Liver (tissue), 9 donors: ENCODE measurements around the gene EPS8. TPM values are rescaled to one million over a fixed set of nuclear protein-coding genes. Genes with fewer than 3 reads are reported as not detected.

Experiments used
- DNase-seq: peaks from one replicate; pipeline ENCODE4 v3.0.0-alpha.2; 2017; ENCODE audit warnings: low spot score
- H3K27ac ChIP-seq, 2 donors: one replicate each; pipeline ENCODE4 v1.7.0; 2013; ENCODE audit warnings: inconsistent platforms in 2 of 2, low read length in 2 of 2, control low read depth in 1 of 2, low read depth in 1 of 2, mild to moderate bottlenecking in 1 of 2
- H3K27me3 ChIP-seq, 4 donors: one replicate each; pipeline versions ENCODE4 v1.6.1 to v1.7.0; 2013; ENCODE audit warnings: low read length in 3 of 4, inconsistent platforms in 1 of 4, mild to moderate bottlenecking in 1 of 4, moderate library complexity in 1 of 4; ENCODE audit not compliant: control insufficient read depth in 4 of 4, insufficient read depth in 4 of 4
- H3K36me3 ChIP-seq, 4 donors: one replicate each; pipeline versions ENCODE4 v1.6.1 to v1.7.0; 2013; ENCODE audit warnings: low read length in 3 of 4, mild to moderate bottlenecking in 3 of 4, low read depth in 1 of 4, moderate library complexity in 1 of 4; ENCODE audit not compliant: control insufficient read depth in 4 of 4, insufficient read depth in 3 of 4
- H3K4me1 ChIP-seq, 4 donors: one replicate each; pipeline versions ENCODE4 v1.6.1 to v1.7.0; 2013; ENCODE audit warnings: low read length in 3 of 4, mild to moderate bottlenecking in 3 of 4, moderate library complexity in 1 of 4; ENCODE audit not compliant: control insufficient read depth in 4 of 4, insufficient read depth in 4 of 4
- H3K4me3 ChIP-seq, 3 donors: one replicate each; pipeline versions ENCODE4 v1.6.1 to v1.7.0; 2013; ENCODE audit warnings: low read length in 3 of 3, control low read depth in 1 of 3, low read depth in 1 of 3, mild to moderate bottlenecking in 1 of 3
- H3K9ac ChIP-seq, 2 donors: one replicate each; pipeline ENCODE4 v1.7.0; 2013; ENCODE audit warnings: low read length in 2 of 2, mild to moderate bottlenecking in 2 of 2, moderate library complexity in 2 of 2, control low read depth in 1 of 2, low read depth in 1 of 2
- H3K9me3 ChIP-seq, 4 donors: one replicate each; pipeline versions ENCODE4 v1.6.1 to v1.7.0; 2013; ENCODE audit warnings: low read length in 3 of 4; ENCODE audit not compliant: control insufficient read depth in 4 of 4
- EGR1 ChIP-seq, 2 donors: IDR thresholded peaks; 2 replicates each; pipeline ENCODE4 v1.6.1; 2016 to 2018; ENCODE audit warnings: antibody characterized with exemption in 2 of 2, low read depth in 2 of 2
- FOXA1 ChIP-seq: IDR thresholded peaks from 2 replicates; pipeline ENCODE4 v1.6.1; 2016; ENCODE audit warnings: antibody characterized with exemption
- FOXA2 ChIP-seq: IDR thresholded peaks from 2 replicates; pipeline ENCODE4 v1.6.1; 2016; ENCODE audit warnings: antibody characterized with exemption
- GABPA ChIP-seq, 2 donors: IDR thresholded peaks in 1 of 2; conservative IDR thresholded peaks in 1 of 2; 2 replicates each; pipeline ENCODE4 v1.6.1; 2016; ENCODE audit warnings: antibody characterized with exemption in 2 of 2, mild to moderate bottlenecking in 1 of 2, moderate library complexity in 1 of 2
- HNF4A ChIP-seq, 2 donors: conservative IDR thresholded peaks; 2 replicates each; pipeline ENCODE4 v1.6.1; 2016; ENCODE audit warnings: antibody characterized with exemption in 2 of 2, mild to moderate bottlenecking in 2 of 2
- JUND ChIP-seq, 2 donors: IDR thresholded peaks; 2 replicates each; pipeline ENCODE4 v1.6.1; 2016; ENCODE audit warnings: antibody characterized with exemption in 2 of 2
- NR2F2 ChIP-seq: IDR thresholded peaks from 2 replicates; pipeline ENCODE4 v1.6.1; 2016; ENCODE audit warnings: antibody characterized with exemption
- RAD21 ChIP-seq, 2 donors: IDR thresholded peaks; 2 replicates each; pipeline ENCODE4 v1.6.1; 2016; ENCODE audit warnings: antibody characterized with exemption in 2 of 2, mild to moderate bottlenecking in 2 of 2
- REST ChIP-seq: IDR thresholded peaks from 2 replicates; pipeline ENCODE4 v1.6.1; 2016; ENCODE audit warnings: antibody characterized with exemption, mild to moderate bottlenecking
- RXRA ChIP-seq, 2 donors: IDR thresholded peaks; 2 replicates each; pipeline ENCODE4 v1.6.1; 2017 to 2018; ENCODE audit warnings: antibody characterized with exemption in 2 of 2, mild to moderate bottlenecking in 1 of 2
- SP1 ChIP-seq: IDR thresholded peaks from 2 replicates; pipeline ENCODE4 v1.6.1; 2018; ENCODE audit warnings: antibody characterized with exemption, mild to moderate bottlenecking
- TAF1 ChIP-seq: conservative IDR thresholded peaks from 2 replicates; pipeline ENCODE4 v1.6.1; 2016; ENCODE audit warnings: antibody characterized with exemption, mild to moderate bottlenecking
- YY1 ChIP-seq: IDR thresholded peaks from 2 replicates; pipeline ENCODE4 v1.6.1; 2016; ENCODE audit warnings: antibody characterized with exemption, mild to moderate bottlenecking
- ZBTB33 ChIP-seq: IDR thresholded peaks from 2 replicates; pipeline ENCODE4 v1.6.1; 2016; ENCODE audit warnings: antibody characterized with exemption
- WGBS: extraction: QIAGEN DNeasy Blood & Tissue Kit; methylation state at CpG from one replicate; pipeline ENCODE4 v1.1.7; 2013; 5-methylcytosine and 5-hydroxymethylcytosine counted together
- polyA plus RNA-seq, 2 donors: library from polyadenylated mRNA; stranded (reverse) in 1 of 2; unstranded in 1 of 2; fragments of 200-250 nt in 1 of 2; fragments of >200 nt in 1 of 2; fragmentation: Nextera tagmentation in 1 of 2; extraction: Ambion mirVana in 1 of 2; gene quantifications; one replicate each; pipeline versions ENCODE4 v1.2.1 to v1.2.3, GENCODE V29; 2013 to 2015
- total RNA-seq, 2 donors: library from RNA; depleted of rRNA; stranded (reverse); fragments of >200 nt; gene quantifications; one replicate each; pipeline ENCODE4 v1.2.3, GENCODE V29; 2014
- TF ChIP-seq, protein P1 (sequence below): IDR thresholded peaks from 2 replicates; pipeline ENCODE4 v1.6.1; 2016; ENCODE audit warnings: antibody characterized with exemption
- TF ChIP-seq, protein P2 (sequence below): IDR thresholded peaks from 2 replicates; pipeline ENCODE4 v1.6.1; 2016; ENCODE audit warnings: antibody characterized with exemption
- TF ChIP-seq, protein P3 (sequence below): fragments of 150-350 bp; IDR thresholded peaks from 2 replicates; pipeline ENCODE4 v1.5.1; 2017; ENCODE audit warnings: improper control_type of control experiment, low read depth, low read length; ENCODE audit not compliant: missing input control
- donor health status: healthy.
- donor health status: healthy.
- donor health status: healthy.
- donor health status: healthy.
- donor health status: healthy.

Gene EPS8
- total and polyA plus RNA-seq, 4 donors = 13.7 to 40.2 (median 15.0) TPM

DNA sequence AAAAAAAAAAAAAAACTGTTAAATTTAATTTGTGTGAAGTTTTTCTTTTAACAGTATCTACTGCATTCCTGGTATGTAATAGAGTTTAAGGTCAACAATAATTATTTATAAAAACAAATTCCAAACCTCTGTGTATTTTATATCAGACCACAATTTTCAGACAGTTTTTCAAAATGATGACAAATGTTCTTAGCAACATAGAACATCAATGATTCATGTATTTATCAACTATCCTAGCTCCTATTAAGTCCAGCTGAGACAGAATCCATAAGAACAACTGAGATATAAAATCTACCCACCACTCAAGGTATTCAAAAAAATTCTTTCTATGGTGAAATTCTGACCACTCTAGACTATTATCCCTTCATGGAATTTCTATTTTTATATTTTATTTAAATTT is 144.5 kb downstream of the EPS8 start:
- H3K36me3 ChIP-seq = peaks cover 0 to 30% (median 18%) of the 10 kb centered on the region in 4 donors
- H3K4me3 ChIP-seq = no peak overlapping the region
- no peak overlapping the region for H3K9ac ChIP-seq
- DNase-seq = no peak
- H3K27ac ChIP-seq = no peak overlapping the region
- TF ChIP-seq, protein P1, sequence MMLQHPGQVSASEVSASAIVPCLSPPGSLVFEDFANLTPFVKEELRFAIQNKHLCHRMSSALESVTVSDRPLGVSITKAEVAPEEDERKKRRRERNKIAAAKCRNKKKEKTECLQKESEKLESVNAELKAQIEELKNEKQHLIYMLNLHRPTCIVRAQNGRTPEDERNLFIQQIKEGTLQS = no peak
- TF ChIP-seq RAD21 (IDR thresholded peaks at IDR 0.05) = no peak
- TF ChIP-seq YY1 = no peak
- TF ChIP-seq, protein P2, sequence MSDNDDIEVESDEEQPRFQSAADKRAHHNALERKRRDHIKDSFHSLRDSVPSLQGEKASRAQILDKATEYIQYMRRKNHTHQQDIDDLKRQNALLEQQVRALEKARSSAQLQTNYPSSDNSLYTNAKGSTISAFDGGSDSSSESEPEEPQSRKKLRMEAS = no peak
- TF ChIP-seq FOXA1 = no peak
- no peaks in the 10 kb centered on the region for H3K4me1 ChIP-seq
- H3K27me3 ChIP-seq = no peaks in the 10 kb centered on the region
- H3K9me3 ChIP-seq = no peaks in the 10 kb centered on the region

DNA sequence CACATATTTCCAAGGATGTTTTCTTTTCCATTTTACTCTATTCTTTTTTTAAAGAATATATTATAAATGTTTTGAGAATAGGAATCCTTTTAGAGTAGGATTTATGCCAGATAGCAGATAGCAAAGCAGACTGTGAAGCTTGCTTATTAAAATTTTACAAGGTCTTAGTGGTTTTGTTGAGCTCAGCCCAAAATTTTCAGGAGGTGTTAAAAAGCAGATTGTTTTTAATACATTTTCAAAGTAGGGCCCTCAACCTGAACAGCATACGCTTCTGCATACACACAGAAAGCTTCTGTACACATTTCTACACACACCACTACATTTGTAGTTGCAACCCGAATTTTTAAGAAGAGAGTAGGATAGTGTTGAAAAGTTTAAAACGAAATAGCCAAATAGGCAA is 151.0 kb downstream of the EPS8 start:
- Histone ChIP-seq H3K9ac (no peak overlapping the region), H3K4me1 (no peaks in the 10 kb centered on the region), H3K27me3 (no peaks in the 10 kb centered on the region), H3K36me3 (peaks cover 0 to 15% (median 11%) of the 10 kb centered on the region in 4 donors), H3K9me3 (no peaks in the 10 kb centered on the region), H3K4me3 (no peak overlapping the region), H3K27ac (no peak overlapping the region)
- WGBS = 80% methylated on average over 3 of the region's 3 CpGs
- DNase-seq = no peak
- TF ChIP-seq SP1 (no peak), REST (no peak), TAF1 (no peak), EGR1 (IDR thresholded peaks at IDR 0.05; ENCODE audit: low read depth in 2 of 2) (no peak), JUND (IDR thresholded peaks at IDR 0.05) (no peak), RXRA (IDR thresholded peaks at IDR 0.05) (no peak), HNF4A (conservative IDR thresholded peaks at IDR 0.05) (no peak), ZBTB33 (no peak), NR2F2 (no peak), FOXA2 (no peak), RAD21 (IDR thresholded peaks at IDR 0.05) (no peak), GABPA (IDR thresholded peaks at IDR 0.05 in 1 of 2, conservative IDR thresholded peaks at IDR 0.05 in 1 of 2) (no peak), FOXA1 (no peak)
- TF ChIP-seq, protein P3, sequence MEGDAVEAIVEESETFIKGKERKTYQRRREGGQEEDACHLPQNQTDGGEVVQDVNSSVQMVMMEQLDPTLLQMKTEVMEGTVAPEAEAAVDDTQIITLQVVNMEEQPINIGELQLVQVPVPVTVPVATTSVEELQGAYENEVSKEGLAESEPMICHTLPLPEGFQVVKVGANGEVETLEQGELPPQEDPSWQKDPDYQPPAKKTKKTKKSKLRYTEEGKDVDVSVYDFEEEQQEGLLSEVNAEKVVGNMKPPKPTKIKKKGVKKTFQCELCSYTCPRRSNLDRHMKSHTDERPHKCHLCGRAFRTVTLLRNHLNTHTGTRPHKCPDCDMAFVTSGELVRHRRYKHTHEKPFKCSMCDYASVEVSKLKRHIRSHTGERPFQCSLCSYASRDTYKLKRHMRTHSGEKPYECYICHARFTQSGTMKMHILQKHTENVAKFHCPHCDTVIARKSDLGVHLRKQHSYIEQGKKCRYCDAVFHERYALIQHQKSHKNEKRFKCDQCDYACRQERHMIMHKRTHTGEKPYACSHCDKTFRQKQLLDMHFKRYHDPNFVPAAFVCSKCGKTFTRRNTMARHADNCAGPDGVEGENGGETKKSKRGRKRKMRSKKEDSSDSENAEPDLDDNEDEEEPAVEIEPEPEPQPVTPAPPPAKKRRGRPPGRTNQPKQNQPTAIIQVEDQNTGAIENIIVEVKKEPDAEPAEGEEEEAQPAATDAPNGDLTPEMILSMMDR = no peak
- TF ChIP-seq, protein P1 = no peak
- TF ChIP-seq, protein P2 = no peak
